Tibial nerve (tissue), 4 donors: ENCODE measurements around the gene NF2. TPM values are rescaled to one million over a fixed set of nuclear protein-coding genes. Genes with fewer than 3 reads are reported as not detected.
A peak's percentile ranks its signal among the peaks of the same experiment; 100 is the strongest.

Source experiments
- DNase-seq, 2 donors: peaks; one replicate each; pipeline ENCODE4 v3.0.0-alpha.2; 2019; ENCODE audit warnings: low spot score in 2 of 2
- H3K27ac ChIP-seq, 4 donors: fragments of 200-600 bp; sonication (generic) in 3 of 4; one replicate each; pipeline ENCODE4 v1.5.1; 2017 to 2019; ENCODE audit warnings: mild to moderate bottlenecking in 1 of 4
- H3K27me3 ChIP-seq, 2 donors: fragments of 200-600 bp; sonication (generic) in 1 of 2; one replicate each; pipeline versions ENCODE4 v1.5.1 to v1.6.0; 2017 to 2019
- H3K36me3 ChIP-seq, 3 donors: fragments of 200-600 bp; sonication (generic); one replicate each; pipeline ENCODE4 v1.5.1; 2018 to 2019
- H3K4me1 ChIP-seq, 4 donors: fragments of 200-600 bp; sonication (generic) in 3 of 4; one replicate each; pipeline ENCODE4 v1.5.1; 2017 to 2019
- H3K4me3 ChIP-seq, 4 donors: fragments of 200-600 bp; sonication (generic) in 3 of 4; one replicate each; pipeline ENCODE4 v1.5.1; 2017 to 2019; ENCODE audit warnings: mild to moderate bottlenecking in 1 of 4, moderate library complexity in 1 of 4
- H3K9me3 ChIP-seq, 4 donors: fragments of 200-600 bp; sonication (generic) in 3 of 4; one replicate each; pipeline ENCODE4 v1.5.1; 2017 to 2019
- EP300 ChIP-seq, 2 donors: sonication (generic); formaldehyde crosslinking; IDR thresholded peaks; one replicate each; pipeline ENCODE4 v1.6.1; 2017; ENCODE audit warnings: antibody characterized with exemption in 2 of 2, mild to moderate bottlenecking in 1 of 2
- POLR2A ChIP-seq, 2 donors: fragments of 450-650 bp; IDR thresholded peaks; one replicate each; pipeline ENCODE4 v1.6.1; 2017; ENCODE audit warnings: antibody characterized with exemption in 2 of 2, mild to moderate bottlenecking in 2 of 2, moderate library complexity in 2 of 2
- WGBS, 2 donors: methylation state at CpG; one replicate each; pipeline ENCODE4 v1.1.5; 2018; 5-methylcytosine and 5-hydroxymethylcytosine counted together
- total RNA-seq, 4 donors: library from RNA; depleted of rRNA; stranded (reverse); fragments of >200 nt; gene quantifications; one replicate each; pipeline ENCODE4 v1.1.0, GENCODE V29; 2016
- TF ChIP-seq, protein P1 (sequence below), 5 experiments: fragments of 200-600 bp in 3 of 5; fragments of 450-650 bp in 2 of 5; sonication (generic) in 3 of 5; IDR thresholded peaks; one replicate each; pipeline ENCODE4 v1.5.1; 2016 to 2019; ENCODE audit warnings: antibody characterized with exemption in 5 of 5, mild to moderate bottlenecking in 3 of 5, moderate library complexity in 2 of 5

NF2 gene
- total RNA-seq, 4 donors from 2014 or later, result 24.9 to 39.0 (median 28.8) TPM

DNA sequence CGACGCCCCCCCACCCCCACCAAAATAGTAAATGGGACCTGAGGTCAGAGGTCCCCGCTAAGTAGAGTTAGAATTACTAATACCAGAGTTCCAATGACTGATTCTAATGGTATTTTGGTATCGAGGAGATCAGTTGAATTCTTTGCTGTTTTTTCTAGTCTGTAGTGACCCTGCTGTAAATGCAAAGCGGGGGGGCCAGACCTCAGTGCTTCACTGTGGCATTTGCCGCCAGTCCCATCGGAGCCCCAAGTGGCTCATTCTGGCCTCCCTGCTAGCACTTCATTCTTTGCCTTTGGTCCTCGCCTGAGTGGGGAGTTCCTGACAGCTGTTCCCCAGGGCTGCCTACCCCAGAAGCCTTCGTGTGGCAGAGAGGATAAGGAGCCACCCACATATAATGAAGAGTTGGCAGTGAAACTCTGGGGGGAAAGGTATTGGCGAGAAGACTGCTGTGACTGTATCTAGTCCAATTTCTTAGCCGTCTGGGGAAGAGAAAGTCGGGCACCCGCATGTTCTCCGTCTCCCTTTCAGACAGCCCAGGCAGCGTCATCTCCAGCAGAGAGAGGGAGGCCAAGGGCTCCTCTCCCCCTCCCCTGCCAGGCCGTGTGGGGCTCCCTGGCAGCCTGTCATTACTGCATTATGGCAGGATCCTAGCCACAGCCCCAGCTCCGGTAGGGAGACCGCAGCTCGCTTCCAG lies 96.9 kb downstream of the NF2 start:
- TF ChIP-seq EP300 (IDR thresholded peaks at IDR 0.05) (no peak), POLR2A (IDR thresholded peaks at IDR 0.05) (no peak)
- TF ChIP-seq, protein P1, sequence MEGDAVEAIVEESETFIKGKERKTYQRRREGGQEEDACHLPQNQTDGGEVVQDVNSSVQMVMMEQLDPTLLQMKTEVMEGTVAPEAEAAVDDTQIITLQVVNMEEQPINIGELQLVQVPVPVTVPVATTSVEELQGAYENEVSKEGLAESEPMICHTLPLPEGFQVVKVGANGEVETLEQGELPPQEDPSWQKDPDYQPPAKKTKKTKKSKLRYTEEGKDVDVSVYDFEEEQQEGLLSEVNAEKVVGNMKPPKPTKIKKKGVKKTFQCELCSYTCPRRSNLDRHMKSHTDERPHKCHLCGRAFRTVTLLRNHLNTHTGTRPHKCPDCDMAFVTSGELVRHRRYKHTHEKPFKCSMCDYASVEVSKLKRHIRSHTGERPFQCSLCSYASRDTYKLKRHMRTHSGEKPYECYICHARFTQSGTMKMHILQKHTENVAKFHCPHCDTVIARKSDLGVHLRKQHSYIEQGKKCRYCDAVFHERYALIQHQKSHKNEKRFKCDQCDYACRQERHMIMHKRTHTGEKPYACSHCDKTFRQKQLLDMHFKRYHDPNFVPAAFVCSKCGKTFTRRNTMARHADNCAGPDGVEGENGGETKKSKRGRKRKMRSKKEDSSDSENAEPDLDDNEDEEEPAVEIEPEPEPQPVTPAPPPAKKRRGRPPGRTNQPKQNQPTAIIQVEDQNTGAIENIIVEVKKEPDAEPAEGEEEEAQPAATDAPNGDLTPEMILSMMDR (IDR thresholded peaks at IDR 0.05), result no peak
- Histone ChIP-seq H3K27me3 (peaks cover 0 to 29% of the 10 kb centered on the region in 2 donors), H3K4me1 (peaks cover 0 to 49% (median 28%) of the 10 kb centered on the region in 4 donors), H3K36me3 (peaks cover 0 to 26% (median 0%) of the 10 kb centered on the region in 3 donors), H3K9me3 (no peaks in the 10 kb centered on the region), H3K4me3 (no peak overlapping the region), H3K27ac (peak overlapping the region in 1 of 4 donors; percentile 15)
- DNase-seq, result no peak
- 39 to 51% methylated on average over 14 to 18 of the region's 19 CpGs for WGBS, 2 donors

DNA sequence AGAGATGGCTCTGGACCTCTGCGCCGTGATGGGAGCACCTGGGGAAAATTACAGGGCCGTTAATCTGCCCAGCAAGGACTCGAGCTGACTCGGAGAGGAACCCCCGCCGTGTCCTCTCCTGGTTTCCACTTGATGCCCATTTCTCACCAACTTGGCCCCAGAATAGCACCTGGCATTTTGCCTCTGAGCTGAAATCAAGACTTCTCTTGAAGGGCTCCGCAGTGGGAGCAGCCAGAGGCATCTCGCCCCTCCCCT lies 97.4 kb downstream of the NF2 start:
- no peak for TF ChIP-seq POLR2A (IDR thresholded peaks at IDR 0.05)
- H3K4me3 ChIP-seq, result no peak overlapping the region
- H3K4me1 ChIP-seq, result peaks cover 0 to 54% (median 33%) of the 10 kb centered on the region in 4 donors
- H3K9me3 ChIP-seq, result no peaks in the 10 kb centered on the region
- H3K36me3 ChIP-seq, result peaks cover 0 to 21% (median 0%) of the 10 kb centered on the region in 3 donors
- WGBS, 2 donors, result 44 to 61% methylated on average over 9 of the region's 9 CpGs
- peaks cover 0 to 29% of the 10 kb centered on the region in 2 donors for H3K27me3 ChIP-seq
- no peak for DNase-seq
- H3K27ac ChIP-seq, result peak overlapping the region in 1 of 4 donors; percentile 15

DNA sequence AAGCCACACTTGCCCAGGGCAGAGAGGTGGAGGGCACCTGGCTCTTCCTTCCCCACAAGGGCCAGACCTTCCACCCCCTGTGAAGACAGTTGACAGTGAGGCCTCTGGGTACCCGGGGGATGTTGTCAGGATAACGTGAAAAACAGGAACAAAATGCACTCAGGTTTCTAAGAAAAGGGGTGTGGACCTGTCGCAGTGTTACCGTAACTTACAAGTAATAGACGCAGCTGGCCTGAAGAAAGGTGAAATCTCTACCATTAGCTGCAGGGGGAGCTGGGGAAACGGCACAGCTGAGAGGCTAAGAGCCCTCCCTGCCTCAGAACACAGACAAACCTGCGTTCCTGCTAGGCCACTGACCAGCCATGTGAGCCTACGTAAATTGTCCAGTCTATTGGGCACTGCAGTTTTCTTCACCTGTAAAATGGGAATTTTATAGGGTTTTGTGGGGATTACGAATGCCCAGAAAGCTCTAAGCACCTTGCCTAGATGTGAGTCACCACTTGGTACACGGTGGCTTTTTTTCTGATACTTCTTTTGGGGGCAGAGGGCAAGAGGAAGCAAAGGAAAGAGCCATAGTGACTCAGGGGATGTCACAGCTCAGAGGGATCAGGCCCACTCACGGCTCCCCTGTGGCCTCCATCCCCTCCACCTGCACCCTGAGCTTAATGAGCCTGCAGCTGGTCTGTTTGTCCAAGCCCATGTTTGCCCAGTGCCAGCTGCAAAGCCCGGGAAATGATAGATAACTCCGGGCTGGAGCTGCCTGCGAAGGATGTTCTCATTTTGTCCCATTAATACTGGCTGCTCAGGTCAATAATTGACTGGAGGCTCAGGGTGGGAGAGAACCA lies 97.9 kb downstream of the NF2 start:
- no peaks in the 10 kb centered on the region for H3K9me3 ChIP-seq
- H3K27ac ChIP-seq, result peak overlapping the region in 2 of 4 donors; percentile 61 to 83
- no peak overlapping the region for H3K4me3 ChIP-seq
- peaks cover 0 to 59% (median 38%) of the 10 kb centered on the region in 4 donors for H3K4me1 ChIP-seq
- H3K27me3 ChIP-seq, result peaks cover 0 to 29% of the 10 kb centered on the region in 2 donors
- TF ChIP-seq, protein P1 (IDR thresholded peaks at IDR 0.05), result no peak
- TF ChIP-seq POLR2A (IDR thresholded peaks at IDR 0.05) (no peak), EP300 (IDR thresholded peaks at IDR 0.05) (no peak)
- H3K36me3 ChIP-seq, result peaks cover 0 to 16% (median 0%) of the 10 kb centered on the region in 3 donors
- WGBS, 2 donors, result 49 to 56% methylated on average over 14 of the region's 14 CpGs
- DNase-seq, result no peak

DNA sequence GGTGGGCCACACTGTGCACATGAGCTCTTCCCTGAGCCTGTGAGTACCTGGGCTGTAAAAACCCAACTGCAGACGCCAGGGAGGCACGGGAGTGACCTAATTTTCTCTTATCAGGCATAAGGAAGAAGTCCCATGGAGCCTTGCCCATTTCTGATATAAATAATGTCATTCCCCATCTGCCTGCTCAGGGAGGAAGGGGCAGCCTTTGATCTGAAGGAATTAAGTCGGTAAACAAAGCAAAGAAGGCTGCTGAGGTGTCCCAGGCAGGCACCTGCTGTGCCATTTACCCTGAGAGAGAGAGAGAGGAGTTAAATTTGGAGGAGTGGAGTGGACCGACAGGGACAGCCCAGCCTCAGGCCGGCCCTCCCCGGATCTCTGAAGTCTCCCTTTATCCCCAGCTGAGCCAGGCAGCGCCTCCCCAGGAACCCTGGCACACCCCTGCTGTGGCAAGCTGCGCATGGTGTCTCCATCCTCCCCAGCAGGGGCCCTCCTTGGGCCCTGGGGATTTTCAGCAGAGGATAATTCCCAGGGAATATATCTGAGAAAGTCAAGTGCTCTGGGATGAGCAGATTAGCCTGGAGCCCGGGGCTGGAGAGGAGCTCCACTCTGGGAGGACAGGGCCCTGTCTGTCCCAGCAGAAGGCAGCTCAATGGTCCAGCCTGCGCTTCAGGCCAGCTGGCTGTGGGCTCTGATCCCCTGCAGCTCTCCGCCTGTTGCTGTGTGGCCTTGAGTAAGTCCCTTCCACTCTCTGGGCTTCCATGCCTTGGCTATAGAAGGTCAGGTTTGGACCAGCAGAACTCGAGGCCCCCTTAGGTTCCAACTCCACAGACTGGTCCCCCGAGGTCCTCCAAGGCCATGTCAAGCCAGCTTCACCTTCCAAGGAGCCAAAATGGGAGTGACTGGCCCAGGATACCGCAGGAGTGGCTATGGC lies 98.8 kb downstream of the NF2 start:
- Histone ChIP-seq H3K36me3 (peaks cover 0 to 8% (median 0%) of the 10 kb centered on the region in 3 donors), H3K4me3 (no peak overlapping the region), H3K9me3 (no peaks in the 10 kb centered on the region), H3K27me3 (peaks cover 0 to 29% of the 10 kb centered on the region in 2 donors), H3K27ac (peak overlapping the region in 3 of 4 donors; percentile 43 to 83 (median 61)), H3K4me1 (peaks cover 0 to 68% (median 39%) of the 10 kb centered on the region in 4 donors)
- 32 to 44% methylated on average over 13 of the region's 14 CpGs for WGBS, 2 donors
- no peak for DNase-seq
- no peak for TF ChIP-seq EP300 (IDR thresholded peaks at IDR 0.05)
- TF ChIP-seq, protein P1 (IDR thresholded peaks at IDR 0.05), result peak in 1 of 5 experiments; percentile 7

DNA sequence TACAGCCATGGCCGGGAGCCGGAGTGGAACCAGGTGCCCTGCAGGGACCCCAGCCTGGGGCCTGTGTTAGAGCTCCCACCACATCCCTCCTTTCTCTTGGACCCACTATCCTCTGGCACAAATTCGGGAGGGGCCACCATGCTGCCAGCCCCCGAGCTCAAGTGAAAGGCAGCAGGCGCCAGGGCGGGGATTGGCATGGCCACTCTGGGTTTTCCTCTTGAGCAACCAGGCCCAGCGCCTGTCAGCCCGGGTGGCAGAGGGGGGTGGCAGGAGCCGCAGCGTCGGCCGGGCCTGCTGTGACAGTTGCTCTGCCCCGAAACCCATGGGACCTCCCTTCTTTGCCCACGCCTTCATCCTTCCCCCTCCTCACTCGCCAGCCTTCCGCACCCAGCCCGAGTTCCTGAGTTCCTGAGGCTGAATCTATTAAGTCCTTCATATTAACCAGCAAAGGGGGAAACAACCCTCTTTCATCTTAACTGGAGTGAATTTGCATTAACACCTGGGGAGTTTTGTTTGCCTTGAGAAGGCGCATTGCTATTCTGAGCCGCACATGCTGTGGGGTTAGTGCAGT lies 99.6 kb downstream of the NF2 start:
- Histone ChIP-seq H3K9me3 (no peaks in the 10 kb centered on the region), H3K36me3 (peaks cover 0 to 2% (median 0%) of the 10 kb centered on the region in 3 donors), H3K27me3 (peaks cover 0 to 29% of the 10 kb centered on the region in 2 donors), H3K27ac (peak overlapping the region; percentile 31 to 83 (median 64)), H3K4me3 (no peak overlapping the region), H3K4me1 (peaks cover 0 to 74% (median 39%) of the 10 kb centered on the region in 4 donors)
- WGBS, 2 donors, result 18 to 31% methylated on average over 17 to 19 of the region's 19 CpGs
- no peak for TF ChIP-seq EP300 (IDR thresholded peaks at IDR 0.05)
- TF ChIP-seq, protein P1 (IDR thresholded peaks at IDR 0.05), result no peak
- no peak for TF ChIP-seq POLR2A (IDR thresholded peaks at IDR 0.05)
- no peak for DNase-seq
